HG03354 (cell line): ENCODE measurements around the gene CTSD.

Source experiments
- ATAC-seq: cut with Tn5 transposase; IDR thresholded peaks from one replicate; pipeline ENCODE4 v1.9.1; 2021; ENCODE audit warnings: mild to moderate bottlenecking; ENCODE audit not compliant: unreplicated experiment, poor library complexity, severe bottlenecking

Gene CTSD

DNA sequence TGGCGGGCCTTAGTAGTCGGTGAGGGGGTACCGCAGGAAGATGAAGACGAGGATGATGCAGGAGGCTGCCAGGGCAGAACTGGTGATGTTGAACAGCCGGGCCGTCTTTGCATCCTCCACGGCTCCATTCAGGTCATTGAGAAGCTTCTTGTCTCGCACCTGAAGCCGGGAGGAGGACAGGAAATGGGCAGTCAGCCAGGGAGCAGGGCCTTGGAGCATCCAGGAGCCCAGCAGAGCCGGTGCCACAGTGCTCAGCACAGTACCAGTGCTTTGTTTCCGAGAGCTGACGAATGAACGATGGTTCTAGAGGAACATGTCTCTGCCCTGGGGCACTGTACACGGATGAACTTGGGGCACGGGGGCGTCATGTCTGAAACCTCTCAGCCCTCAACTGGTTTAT is 28.5 kb downstream of the CTSD start:
- no peak for ATAC-seq

GRCh38 chr11:1734641-1735081 is 29.1 kb downstream of the CTSD start:
- no peak for ATAC-seq

DNA sequence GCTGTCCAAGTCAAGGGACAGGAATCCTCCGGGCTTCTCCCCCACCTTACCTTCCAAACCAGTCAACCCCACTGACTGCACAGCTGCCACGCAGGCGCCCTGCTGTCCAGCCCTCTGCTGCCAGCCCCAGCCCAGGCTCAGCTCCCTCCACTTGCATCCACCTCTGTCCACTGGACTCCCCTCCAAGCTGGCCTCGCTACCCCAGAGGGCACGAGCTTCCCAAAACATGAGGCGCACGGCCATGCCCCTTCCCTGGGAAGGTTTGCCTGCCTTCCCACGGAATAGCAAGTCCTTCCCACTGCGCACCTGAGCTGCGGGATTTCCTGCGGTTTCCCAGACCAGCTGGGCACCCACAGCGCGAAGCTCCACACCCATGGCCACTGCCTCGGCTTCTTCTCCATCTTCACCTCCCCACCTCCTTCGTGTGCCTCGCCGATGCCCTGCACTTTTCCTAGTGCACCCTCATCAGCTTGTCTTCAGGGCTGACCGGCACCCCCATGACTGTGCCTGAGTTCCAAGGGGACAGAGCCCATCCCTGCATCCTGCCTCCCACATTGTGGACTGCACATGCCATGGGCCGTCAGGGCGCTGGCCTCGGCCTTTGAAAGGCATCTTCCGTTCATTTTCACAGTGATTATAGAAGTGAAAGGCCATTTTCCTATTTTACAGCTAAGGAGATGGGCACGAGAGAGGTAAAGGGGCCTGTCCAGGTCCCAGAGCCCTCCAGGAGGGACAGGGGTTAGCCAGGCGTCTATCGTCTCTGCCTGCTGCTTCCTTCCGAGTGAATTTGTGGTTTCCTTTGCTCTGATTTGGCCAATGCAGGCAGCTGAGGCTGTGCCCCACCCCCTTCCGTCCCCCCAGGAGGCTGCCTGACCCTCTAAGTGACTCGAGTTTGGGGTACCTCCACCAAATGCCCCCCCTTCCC is 29.7 kb downstream of the CTSD start:
- no peak for ATAC-seq

DNA sequence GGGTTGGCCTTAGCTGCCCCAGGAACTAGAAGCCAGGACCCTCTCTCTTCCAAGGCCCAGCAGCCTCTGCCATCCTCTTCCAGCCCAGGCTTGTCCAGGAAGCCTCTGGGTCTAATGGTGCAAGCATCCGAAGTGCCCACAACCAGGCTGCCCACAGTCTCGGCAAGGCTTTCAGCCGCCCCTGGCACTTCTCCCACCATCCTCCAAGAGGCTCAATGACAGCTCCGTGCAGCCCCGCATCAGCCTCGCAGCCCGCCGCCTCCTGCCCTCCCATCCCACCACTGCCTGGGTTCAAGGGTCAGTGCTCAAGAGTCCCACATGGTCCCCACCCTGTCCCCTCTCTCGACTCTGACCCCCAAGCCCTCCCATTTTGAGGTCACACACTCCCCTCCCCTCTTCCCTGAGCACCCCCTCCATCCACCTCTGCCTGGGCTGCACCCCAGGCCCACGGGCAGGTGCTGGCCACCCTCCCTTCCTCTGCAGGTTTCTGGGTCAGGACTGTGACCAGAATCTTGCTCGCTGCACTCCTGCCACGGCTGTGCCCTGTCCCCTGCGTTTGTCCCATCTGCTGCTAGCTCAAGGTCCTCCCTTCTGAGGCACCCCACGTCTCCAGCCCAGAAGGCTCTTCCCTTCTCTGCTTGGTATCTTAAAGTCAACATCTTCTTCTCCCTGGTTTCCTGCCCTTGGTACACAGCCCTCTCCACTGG is 30.6 kb downstream of the CTSD start:
- ATAC-seq: no peak

DNA sequence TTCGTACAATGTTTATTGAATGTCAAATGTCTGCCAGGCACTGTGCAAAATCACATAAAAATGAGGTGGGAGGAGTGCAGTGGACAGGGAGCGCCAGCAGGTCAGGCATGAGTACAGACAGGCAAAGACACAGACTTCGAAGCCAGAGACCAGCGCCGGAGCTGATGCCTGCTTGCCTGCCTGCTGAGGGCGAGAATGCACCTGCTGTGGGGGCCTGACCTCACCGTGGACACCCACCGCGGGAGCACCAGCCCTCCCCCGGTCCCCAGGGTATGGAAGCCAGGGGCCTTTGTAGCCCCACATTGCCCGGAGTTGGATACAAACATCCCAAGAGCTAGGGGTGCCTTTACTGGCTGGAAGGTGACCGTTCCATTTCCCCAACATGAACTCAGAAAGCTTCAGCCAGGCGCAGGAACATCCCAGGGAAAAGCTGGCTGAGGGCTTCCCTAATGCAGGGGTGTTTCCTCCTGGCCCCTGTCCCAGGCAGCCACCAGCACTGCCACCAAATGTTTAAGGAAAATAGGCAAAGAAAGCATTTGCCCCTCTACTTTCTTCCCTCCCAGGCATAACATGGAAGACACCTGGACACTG is 31.2 kb downstream of the CTSD start:
- no peak for ATAC-seq

DNA sequence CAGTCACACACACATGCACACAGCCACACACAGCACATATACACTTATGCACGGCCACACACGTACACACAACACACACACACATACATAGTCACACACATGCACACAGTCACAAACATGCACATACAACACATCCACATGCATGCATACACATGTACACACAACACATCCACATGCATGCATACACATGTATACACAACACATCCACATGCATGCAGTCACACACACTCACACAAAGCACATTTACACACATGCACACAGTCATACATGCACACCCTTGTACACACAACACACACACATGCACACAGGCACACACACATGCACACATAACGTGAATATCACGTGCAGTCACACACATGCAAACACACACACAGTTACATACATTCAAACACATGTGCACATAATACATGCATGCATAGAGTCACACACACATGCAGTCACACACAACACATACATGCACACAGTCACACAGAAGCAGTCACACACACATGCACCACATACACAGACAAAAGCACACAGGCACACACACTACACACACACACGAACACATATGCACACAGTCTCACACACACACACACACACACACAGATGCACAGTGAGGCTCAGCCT is 32.2 kb downstream of the CTSD start:
- no peak for ATAC-seq

- no peak for ATAC-seq
These were observed 33.6 kb downstream of the CTSD start for GRCh38 chr11:1730059-1730629.

- ATAC-seq: no peak
These were observed 34.1 kb downstream of the CTSD start for GRCh38 chr11:1729692-1730011.

- ATAC-seq: no peak
These were observed 34.6 kb downstream of the CTSD start for GRCh38 chr11:1728931-1729691.

GRCh38 chr11:1728301-1728700 is 35.4 kb downstream of the CTSD start:
- no peak for ATAC-seq

DNA sequence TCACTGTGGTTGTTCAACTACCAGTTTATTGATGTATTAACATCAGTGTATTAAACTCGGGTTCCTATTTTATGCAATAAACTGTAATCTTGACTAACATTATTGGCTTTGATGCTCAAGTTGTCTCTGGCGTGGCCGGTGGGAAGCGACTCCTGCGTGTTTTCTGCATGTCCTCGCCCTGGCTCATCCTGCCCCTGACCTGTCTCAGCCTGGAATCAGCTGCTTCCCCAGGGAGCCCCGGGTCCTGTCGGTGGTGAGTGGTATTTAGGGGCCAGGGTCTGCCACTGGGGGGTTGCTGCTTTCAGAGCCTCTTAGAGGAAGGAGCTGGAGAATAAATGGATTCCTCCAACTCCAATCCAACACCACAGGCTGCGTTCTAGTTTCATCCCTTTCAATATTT is 35.9 kb downstream of the CTSD start:
- no peak for ATAC-seq

DNA sequence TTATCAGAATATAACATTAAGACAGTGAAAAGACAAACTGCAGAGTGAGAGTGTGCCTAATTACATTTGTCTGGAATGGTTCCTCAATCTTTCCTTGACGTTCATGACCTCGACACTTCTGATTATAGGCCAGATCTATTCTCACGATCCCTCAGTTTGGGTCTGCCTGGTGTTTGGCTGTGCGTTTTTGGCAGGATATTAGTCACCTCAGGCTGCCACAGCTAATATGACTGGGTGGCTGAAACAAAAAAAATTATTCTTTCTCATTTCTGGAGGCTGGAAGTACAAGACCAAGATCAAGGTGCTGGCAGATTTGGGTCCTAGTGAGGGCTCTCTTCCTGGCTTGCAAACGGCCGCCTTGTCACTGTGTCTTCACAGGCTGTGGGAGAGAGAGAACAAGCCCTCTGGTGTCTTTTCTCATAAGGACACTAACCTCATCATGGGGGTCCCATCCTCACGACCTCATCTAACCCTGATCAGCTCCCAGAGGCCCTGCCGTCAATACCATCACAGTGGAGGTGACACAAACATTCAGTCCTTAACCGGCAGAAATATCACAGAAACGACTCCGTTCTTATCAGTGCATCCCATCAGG is 36.5 kb downstream of the CTSD start:
- ATAC-seq: no peak

GRCh38 chr11:1719781-1720180 is 43.9 kb downstream of the CTSD start:
- no peak for ATAC-seq

DNA sequence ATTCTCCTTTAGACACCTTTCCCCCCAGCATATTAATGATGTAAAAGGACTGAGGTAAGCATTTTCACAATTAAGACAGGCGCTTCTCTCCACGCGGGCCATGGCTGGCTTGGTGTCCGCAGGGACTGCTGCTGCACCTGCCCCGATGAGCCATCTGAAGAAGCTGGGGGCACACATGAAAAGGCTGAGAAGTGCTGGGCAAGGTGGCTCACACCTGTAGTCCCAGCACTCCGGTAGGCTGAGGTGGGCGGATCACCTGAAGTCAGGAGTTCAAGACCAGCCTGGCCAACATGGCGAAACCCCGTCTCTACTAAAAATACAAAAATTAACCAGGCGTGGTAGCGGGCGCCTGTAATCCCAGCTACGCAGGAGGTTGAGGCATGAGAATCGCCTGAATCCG is 45.4 kb downstream of the CTSD start:
- no peak for ATAC-seq

DNA sequence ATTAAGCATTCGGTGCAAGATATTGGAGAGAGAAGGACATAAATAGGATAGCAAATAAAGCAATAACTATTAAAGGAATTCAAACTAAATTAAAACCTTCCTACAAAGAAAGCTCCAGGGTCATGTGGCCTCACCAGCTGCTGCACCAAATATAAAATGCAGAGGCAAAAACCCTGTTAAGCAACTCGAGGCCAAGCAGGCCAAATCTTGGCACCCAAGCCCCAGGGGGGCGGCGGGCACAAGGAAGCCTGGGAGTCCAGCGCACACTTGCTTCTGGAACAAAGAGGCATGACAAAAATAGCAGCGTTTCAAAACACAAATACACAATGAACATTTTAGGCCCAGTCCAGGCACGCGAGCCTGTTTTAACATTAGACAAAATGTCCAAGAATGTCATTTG is 46.0 kb downstream of the CTSD start:
- no peak for ATAC-seq

DNA sequence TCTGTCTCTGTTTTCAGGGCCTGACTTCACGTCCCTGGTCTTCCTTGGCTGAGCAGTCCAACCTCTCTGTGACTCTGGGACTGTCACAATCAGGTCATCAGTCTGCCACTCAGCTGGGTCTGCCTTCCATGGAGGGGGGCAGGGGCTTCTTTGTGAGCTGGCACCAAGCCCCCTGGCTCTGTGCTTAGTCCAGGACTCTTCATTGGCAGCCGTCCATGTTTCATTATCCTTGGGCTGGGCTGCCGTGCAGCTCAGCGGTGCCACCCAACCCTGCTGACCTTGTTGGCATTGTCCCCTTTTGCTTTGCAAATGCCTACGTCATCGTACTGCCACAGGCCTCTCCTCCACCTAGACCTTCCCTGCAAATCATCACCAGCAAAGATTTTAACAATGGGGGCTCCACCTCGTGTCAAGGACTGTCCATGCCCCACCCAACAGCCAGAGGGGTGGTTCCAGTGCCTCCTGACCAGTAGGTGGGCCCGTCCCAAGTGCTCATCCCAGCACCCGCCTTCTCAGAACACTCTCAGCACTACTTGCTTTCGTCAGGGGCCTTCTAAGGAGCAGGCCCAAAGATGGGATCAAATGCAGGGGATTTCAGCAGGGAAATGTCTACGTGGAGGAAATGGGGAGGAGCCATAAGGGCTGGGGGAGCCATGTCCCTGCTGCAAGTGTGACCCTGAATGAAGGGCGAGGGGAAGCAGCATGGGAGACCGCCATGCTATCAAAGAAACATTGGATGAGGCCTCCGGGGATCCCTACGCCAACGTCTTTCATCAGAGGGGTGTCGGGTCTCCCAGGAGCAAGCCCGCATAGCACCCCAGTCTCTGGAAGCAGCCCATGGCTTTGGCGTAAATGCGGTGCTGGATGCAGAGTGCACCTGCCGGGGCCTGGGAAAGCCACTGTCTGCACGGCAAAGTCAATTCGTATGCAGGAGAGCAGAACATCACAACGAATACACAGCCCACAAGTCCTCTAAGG is 48.5 kb downstream of the CTSD start:
- no peak for ATAC-seq

GRCh38 chr11:1708716-1709115 is 55.0 kb downstream of the CTSD start:
- ATAC-seq: no peak

DNA sequence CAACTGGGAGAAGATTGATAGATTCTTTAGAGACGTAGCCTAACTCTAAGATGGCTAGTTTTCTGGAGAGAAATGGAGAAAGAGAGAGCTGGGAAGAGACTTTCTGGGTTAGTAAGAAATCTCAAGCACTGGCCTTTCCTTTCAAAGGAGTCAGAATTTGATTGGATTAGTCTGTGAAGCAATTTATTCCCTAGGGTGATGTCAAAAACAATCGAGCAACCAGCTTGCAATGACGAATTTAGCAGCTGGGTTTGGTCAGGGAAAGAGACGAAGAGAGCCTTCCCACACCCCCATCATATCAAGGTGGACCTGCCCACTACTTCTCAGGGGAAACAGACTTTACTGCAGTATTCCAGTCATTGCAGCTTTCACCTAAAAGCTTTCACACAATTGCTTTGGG is 56.0 kb downstream of the CTSD start:
- no peak for ATAC-seq
